Measurements from ENCODE around the gene LPP. TPM values are rescaled to one million over a fixed set of nuclear protein-coding genes. Genes with fewer than 3 reads are reported as not detected.

The LPP gene
- total and polyA plus RNA-seq, 2 of the 13 experiments (the other 11 are each of a cell fraction or from before 2014, with no cell fraction given), result 19.2 to 29.9 TPM

- peak; percentile 76; the same call in 1 of the 2 replicates for TF ChIP-seq ZBTB7B (CRISPR knock-in tag; IDR thresholded peaks at IDR 0.05)
- TF ChIP-seq CREB1 (IDR thresholded peaks at IDR 0.05), result 0 out of 2 replicates have a peak, but pooled peaks have one; percentile 12
- peak; percentile 85 for TF ChIP-seq CREB1 (CRISPR knock-in tag; IDR thresholded peaks at IDR 0.05)
- no peak for TF ChIP-seq PCBP2 (optimal IDR thresholded peaks at IDR 0.05; ENCODE audit: low read depth, low read length, poor library complexity, severe bottlenecking)
- no peak for TF ChIP-seq CCAR2 (optimal IDR thresholded peaks at IDR 0.05; ENCODE audit: low read depth, low read length)
- TF ChIP-seq ZNF556 (CRISPR knock-in tag; IDR thresholded peaks at IDR 0.05; ENCODE audit: borderline replicate concordance), result 0 out of 2 replicates have a peak, but pooled peaks have one; percentile 66
- peak; percentile 98 for TF ChIP-seq ZNF609 (CRISPR knock-in tag; IDR thresholded peaks at IDR 0.05; ENCODE audit: borderline replicate concordance)
- no peak for TF ChIP-seq MAFG (CRISPR knock-in tag; IDR thresholded peaks at IDR 0.05)
- no peak for TF ChIP-seq GLI4 (CRISPR knock-in tag; IDR thresholded peaks at IDR 0.05; ENCODE audit: borderline replicate concordance)
- no peak for TF ChIP-seq ZNF33B (CRISPR knock-in tag; IDR thresholded peaks at IDR 0.05)
- TF ChIP-seq ZNF20 (CRISPR knock-in tag; IDR thresholded peaks at IDR 0.05), result no peak
- no peak for TF ChIP-seq ZBTB40 (IDR thresholded peaks at IDR 0.05)
- TF ChIP-seq ZBTB40 (CRISPR knock-in tag; IDR thresholded peaks at IDR 0.05), result no peak; the same call in 1 of the 2 replicates
- no peak for TF ChIP-seq ATRX (CRISPR knock-in tag; IDR thresholded peaks at IDR 0.05; ENCODE audit: borderline replicate concordance)
- peak; percentile 95 for TF ChIP-seq SMAD3 (CRISPR knock-in tag; IDR thresholded peaks at IDR 0.05)
- TF ChIP-seq ZNF558 (CRISPR knock-in tag; IDR thresholded peaks at IDR 0.05; ENCODE audit: borderline replicate concordance), result no peak; the same call in 1 of the 2 replicates
- no peak for TF ChIP-seq ZBTB38 (CRISPR knock-in tag; IDR thresholded peaks at IDR 0.05)
Measured at GRCh38 chr3:188746291-188746783, 592.4 kb downstream of the LPP start (continued).
